Stimulated activated CD8-positive, alpha-beta memory T cell treated with anti-CD3 and anti-CD28 coated beads, Interleukin-15, amount 100 ng/mL, for 1 hour (primary cell): Measurements from ENCODE around the gene VEPH1.
"Not testable (repeated sequence)": the region's sequence is repeated elsewhere in the genome, so short reads cannot be mapped to it uniquely, and the experiment has no call there.

Experiments
- DNase-seq: peaks from one replicate; pipeline ENCODE4 v3.0.0-alpha.2; 2020; ENCODE audit warnings: low read depth

Gene VEPH1

DNA sequence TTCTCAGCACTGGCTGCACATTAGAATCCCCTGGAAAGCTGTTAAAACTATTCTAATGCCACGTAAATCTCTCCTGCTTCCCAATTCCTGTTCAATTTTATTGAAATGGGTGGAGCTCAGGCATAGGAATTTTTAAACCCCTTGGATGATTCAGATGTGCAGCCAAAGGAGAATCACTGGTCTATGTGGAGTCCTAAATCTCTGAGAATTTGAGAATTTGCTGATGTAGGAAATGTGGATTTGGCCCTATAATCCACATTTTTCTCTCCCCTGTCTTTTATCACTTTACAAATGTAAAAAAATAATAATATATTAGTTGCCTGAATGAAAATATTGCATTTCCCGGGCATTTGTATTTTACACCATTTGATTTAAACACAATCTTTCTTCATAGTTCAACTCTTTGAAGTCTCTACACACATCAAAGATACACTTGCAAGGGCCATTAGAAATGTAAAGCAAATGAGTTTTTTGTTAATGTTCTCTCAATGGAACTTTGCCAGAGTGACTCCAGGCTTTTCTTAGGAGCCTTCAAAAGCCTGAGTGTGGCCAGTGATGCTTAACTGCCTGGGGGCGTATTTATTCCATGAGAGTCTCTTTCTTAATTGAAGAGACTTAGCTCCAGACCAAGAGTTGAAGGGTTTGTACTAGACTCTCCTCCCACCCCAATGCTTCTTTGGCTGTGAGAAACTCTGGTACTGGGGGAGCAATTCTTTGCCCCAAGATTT, 115.3 kb downstream of the VEPH1 start:
- no peak for DNase-seq

DNA sequence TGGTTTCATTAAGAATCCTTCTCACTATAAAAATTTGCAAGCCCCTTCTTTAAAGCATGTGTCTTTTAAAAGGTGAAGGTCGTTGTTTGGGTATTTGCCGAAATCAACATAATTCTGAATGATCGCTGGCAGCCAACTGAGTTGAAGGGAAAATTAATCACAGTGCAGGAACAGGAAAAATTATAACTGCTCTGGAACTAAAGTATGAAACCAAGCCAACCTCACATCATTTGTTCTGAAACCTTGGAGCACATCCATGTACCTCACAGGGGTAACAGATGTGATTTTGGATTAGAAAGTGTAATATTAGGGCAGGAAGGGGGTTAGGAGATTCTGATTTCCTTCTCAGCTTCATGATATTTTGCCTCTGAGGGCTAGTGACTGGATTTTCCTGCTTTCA, 118.7 kb downstream of the VEPH1 start:
- no peak for DNase-seq

GRCh38 chr3:157384031-157384430, 119.2 kb downstream of the VEPH1 start:
- no peak for DNase-seq

DNA sequence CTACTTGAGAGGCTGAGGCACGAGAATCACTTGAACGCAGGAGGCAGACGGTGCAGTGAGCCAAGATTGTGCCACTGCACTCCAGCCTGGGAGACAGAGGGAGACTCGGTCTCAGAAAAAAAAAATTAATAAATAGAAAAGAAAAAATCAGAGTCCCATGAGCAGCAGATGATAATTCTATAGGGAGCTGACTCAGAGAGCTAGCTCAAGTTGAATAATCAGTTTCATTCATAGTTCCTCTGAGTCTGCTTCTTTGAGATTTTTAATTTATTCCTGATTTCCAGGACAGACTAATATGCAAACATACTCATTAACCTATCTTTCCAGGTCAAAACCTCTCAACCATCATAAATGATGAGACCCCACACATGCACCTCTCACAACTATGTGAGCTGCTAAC, 121.6 kb downstream of the VEPH1 start:
- no peak for DNase-seq

DNA sequence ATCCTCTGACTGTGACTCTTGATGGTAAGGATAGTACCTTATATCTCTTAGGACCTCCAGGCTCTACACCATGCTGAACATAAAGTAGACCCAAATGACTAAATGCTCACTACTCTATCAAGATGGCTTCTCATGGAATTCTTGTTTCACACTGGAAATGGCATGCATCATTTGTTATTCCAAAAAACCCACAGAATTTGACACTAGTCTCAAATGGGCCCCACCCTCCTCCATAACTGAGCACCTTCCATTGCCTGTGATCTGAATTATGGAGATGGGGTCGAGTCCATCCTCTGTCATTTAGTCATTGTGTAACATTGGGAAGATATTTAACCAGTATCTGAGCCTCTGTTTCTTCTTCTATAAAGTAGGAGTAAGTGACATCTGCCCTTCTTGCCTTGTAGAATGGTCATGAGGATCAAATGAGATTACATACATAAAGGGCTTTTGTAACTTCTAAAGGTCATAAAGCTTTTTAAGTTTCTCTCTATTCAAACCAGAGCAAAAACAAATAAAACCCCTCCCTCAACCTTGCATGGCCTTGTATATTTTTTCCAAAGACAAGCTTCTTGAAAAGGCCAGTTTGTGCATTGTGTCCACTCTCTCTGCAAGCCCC, 123.6 kb downstream of the VEPH1 start:
- no peak for DNase-seq

DNA sequence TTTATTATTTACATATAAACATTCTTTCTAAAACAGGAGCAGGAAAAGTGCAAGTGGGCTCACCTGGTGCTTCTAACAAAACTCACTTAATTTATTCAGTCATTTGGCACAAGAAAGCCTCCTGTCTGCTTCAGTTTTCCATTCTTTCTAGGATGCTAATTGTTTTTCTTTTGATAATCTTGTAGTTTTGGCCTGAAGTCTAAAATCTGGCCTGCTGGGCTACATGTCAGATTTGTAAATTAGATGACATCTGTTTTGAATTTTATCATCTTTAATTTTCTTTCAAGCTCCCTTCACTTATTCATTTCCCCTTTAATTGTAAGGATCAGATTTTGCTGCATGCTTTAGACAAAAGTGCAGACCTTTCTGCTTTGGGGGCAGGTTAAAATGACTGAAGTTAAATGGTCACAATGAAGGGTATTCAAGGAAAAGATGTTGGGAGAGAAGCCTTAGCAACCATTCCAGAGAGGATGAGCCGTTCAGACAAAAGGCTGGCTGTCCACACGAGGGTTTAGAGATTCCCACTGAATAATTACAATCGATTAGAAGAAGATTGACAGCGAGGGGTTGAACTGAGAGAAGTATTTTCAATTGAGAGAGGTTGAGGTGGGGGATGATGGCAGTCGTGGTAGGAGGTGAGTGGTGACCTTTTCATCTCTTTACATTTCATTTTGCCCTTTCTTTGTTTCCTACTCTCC, 126.5 kb downstream of the VEPH1 start:
- DNase-seq: no peak

GRCh38 chr3:157375342-157375986, 127.8 kb downstream of the VEPH1 start:
- no peak for DNase-seq

- DNase-seq: no peak
Measured at GRCh38 chr3:157374933-157375332, 128.3 kb downstream of the VEPH1 start.

DNA sequence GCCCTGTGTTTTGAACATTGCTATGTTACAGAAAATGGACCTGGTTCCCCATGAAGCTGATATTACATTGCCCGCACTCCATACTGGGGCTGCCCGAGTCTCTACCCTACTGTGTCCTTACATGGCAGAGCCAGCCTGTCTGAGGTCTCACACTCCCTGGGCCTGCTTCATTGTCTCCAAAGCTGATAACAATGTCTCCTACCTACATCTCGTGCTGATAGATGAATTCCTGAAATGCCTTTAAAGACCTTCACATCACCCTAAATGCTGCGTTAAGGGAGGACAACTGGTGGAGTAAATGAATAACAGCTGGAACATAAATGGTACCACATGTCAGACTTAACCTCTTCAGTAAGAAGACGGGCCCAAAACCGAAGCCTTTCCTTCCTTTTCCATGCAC, 129.4 kb downstream of the VEPH1 start:
- DNase-seq: no peak

DNA sequence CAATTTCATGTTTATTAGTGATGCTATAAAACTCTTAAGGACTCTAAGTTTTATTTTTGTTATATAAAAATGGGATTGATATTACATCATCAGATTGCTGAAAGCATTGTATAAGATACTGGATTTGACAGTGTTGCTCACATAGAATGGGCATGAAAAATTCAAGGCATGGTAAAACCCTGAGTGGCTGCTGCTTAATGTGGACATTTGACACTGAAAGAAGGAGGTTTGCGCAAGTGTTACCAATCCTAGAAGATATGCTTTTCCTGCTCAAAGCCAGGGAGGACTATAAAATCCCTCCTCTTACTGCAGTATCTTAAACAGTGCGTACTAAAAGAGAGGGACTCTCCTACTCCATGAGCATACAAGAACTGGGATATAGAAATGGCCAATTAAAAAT, 132.3 kb downstream of the VEPH1 start:
- DNase-seq: no peak

GRCh38 chr3:157369727-157370421, 133.3 kb downstream of the VEPH1 start:
- DNase-seq: no peak

DNA sequence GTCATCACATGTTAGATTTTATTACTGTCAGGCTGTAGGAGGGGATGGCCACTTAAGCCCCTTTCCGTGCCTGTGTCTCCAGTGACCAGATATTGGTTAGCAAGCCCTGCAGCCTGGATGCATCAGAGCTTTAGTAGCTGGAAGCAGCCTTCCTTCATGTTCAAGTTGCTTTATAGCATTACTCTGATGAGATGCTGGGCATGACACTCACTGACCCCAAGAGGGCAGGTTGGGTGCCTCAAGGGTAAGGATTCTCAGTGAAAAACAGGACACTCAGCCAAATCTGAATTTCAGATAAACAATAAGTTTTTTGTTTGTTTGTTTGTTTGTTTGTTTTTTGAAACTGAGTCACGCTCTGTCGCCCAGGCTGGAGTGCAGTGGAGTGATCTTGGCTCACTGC, 135.0 kb downstream of the VEPH1 start:
- DNase-seq: no peak

- no peak for DNase-seq
Measured at GRCh38 chr3:157363393-157363792, 139.8 kb downstream of the VEPH1 start.

DNA sequence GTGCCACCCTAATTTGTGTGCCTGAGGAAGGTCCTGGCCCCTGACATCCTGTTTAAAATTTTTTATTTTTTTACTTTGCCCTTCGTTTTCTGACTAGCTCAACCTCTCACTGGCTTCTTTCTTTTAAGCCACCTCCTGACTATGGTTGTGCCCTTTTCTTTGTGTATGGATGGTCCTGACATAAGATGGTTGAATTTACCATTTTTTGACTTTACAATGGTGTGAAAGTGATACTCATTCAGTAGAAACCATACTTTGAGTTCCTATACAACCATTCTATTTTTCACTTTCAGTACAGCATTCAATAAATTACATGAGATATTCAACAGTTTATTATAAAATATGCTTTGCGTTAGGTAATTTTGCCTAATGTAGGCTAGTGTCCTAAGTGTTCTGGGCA, 140.9 kb downstream of the VEPH1 start:
- no peak for DNase-seq

DNA sequence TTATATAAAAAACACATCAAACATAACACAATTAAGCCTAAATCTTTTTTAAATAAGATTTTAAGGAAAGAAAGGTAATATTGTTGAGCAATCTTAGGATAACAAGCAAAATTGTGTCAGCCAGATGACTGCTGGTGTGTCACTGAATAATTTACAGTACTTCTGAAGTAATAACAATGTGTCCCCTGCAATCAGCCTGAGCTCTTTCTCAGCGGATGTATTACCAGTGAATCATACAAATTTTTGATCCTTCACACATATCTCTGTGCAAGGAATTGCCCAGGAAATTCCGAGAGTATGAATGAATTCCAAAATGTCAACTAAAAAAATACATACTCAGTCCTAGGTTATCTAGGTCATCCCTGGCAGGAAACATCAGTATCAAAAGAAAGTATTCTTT, 143.2 kb downstream of the VEPH1 start:
- DNase-seq: no peak

DNA sequence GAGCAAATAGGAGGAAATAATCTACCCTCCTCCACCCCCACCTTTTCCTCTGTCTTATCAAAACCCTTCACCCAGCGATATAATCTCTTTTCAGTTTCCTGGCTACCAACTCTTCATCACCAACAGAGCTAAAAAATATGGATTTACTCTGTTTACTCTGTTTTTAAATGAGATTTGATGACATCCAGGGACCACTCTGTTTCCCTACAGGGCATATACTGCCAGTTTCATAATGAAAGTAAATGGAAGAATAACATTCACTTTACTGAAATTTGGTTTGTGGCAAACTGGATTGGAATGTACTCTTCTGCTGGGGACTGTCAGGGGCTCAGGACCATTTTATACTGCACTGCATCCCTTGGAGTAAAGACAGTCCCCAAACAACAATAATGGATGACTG, 146.7 kb downstream of the VEPH1 start:
- DNase-seq: no peak

GRCh38 chr3:157355276-157355675, 147.9 kb downstream of the VEPH1 start:
- no peak for DNase-seq

- no peak for DNase-seq
Measured at GRCh38 chr3:157354722-157355121, 148.5 kb downstream of the VEPH1 start.

- DNase-seq: no peak
Measured at GRCh38 chr3:157354254-157354653, 149.0 kb downstream of the VEPH1 start.

GRCh38 chr3:157353652-157354051, 149.6 kb downstream of the VEPH1 start:
- DNase-seq: no peak

DNA sequence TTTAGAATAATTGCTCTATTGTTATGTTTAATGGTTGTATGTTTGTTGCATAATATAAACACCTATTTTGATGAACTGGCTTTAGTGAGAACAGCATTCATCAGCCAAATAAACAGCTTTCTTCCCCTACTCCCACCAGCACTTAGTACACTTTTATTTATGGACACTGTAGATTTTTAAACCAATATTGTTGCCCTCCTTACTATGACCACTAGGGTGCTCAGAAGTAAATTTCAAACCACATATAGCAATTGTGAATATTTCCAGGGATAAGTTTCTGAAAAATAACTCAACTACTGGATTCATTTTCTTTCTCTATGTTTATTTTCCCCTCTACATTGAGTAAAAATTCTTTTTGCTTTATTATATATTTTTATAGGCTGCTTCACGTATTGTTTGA, 151.2 kb downstream of the VEPH1 start:
- no peak for DNase-seq

DNA sequence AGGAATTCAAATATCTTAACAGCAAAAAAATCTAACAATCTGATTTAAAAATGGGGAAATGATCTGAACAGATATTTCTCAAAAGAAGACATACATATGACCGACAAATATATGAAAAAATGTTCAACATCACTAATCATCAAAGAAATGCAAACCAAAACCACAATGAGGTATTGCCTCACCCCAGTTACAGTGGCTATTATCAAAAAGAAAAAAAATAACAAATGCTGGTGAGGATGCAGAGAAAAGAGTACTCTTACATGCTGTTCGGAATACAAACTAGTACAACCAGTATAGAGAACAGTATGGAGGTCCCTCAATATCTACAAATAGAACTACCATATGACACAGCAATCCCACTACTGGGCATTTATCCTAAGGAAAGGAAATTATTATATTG, 152.6 kb downstream of the VEPH1 start:
- DNase-seq: not testable (repeated sequence)
